Mucosa of descending colon (tissue), 3 donors: ENCODE measurements around the gene NTM. TPM values are rescaled to one million over a fixed set of nuclear protein-coding genes. Genes with fewer than 3 reads are reported as not detected.

Experiments
- ATAC-seq: fragments of 200-7000 bp; cut with Tn5 transposase; one replicate; pipeline ENCODE4 v1.9.1; 2020; ENCODE audit warnings: mild to moderate bottlenecking, moderate library complexity
- DNase-seq, 3 donors: peaks; one replicate each; pipeline ENCODE4 v3.0.0-alpha.2; 2020
- H3K36me3 ChIP-seq: fragments of 200-600 bp; one replicate; pipeline ENCODE4 v1.8.0; 2021; ENCODE audit warnings: low read depth, mild to moderate bottlenecking
- H3K4me1 ChIP-seq: fragments of 200-600 bp; one replicate; pipeline ENCODE4 v1.8.0; 2021; ENCODE audit warnings: low read depth, mild to moderate bottlenecking
- H3K4me3 ChIP-seq: fragments of 200-600 bp; one replicate; pipeline ENCODE4 v1.8.0; 2021; ENCODE audit warnings: mild to moderate bottlenecking
- H3K9me3 ChIP-seq: fragments of 200-600 bp; one replicate; pipeline ENCODE4 v1.8.0; 2021; ENCODE audit warnings: mild to moderate bottlenecking
- CTCF ChIP-seq: fragments of 200-600 bp; IDR thresholded peaks from one replicate; pipeline ENCODE4 v1.8.0; 2022; ENCODE audit warnings: antibody characterized with exemption, mild to moderate bottlenecking
- intact Hi-C, 2 donors: fragments of 100-400 bp; cut with DNase I in 1 of 2; cut with micrococcal nuclease in 1 of 2; formaldehyde crosslinking; loops; one replicate each; pipeline versions ENCODE4 v1.11.0 to v1.11.1; 2022; cut with DNase I, micrococcal nuclease
- total RNA-seq, 3 donors: library from RNA; stranded (reverse); fragmentation: NEBNext Ultra II Directional in 2 of 3; extraction: Animal tissue kit (Norgen Biotek cat#: 25700) in 2 of 3; gene quantifications; one replicate each; pipeline versions ENCODE4 v1.2.1 to v1.2.4, GENCODE V29; 2021 to 2023
- donor health status: DM: no; HTN: no; CAD: no; lungs with moderate emphysema.
- donor health status: DM: no; HTN: no; CAD: no.
- donor health status: DM: no; HTN: yes; CAD: no.

Gene NTM
- total RNA-seq, 3 donors from 2014 or later: 0.64 to 7.7 (median 1.2) TPM

- Histone ChIP-seq H3K4me1 (no peaks in the 10 kb centered on the region), H3K4me3 (no peak overlapping the region), H3K9me3 (peaks cover 52% of the 10 kb centered on the region), H3K36me3 (no peaks in the 10 kb centered on the region)
- TF ChIP-seq CTCF: no peak
- ATAC-seq (no peak), DNase-seq (no peak)
- intact Hi-C loops: no loop called here
Measured at GRCh38 chr11:132379540-132379939, 1009.1 kb downstream of the NTM start.
